Endothelial cell (in vitro differentiated cells): ENCODE measurements around the gene YRDC. TPM values are rescaled to one million over a fixed set of nuclear protein-coding genes. Genes with fewer than 3 reads are reported as not detected.

Experiments used
- DNase-seq: peaks from one replicate; pipeline ENCODE4 v3.0.0; 2021; ENCODE audit warnings: low spot score
- H3K27ac Mint-ChIP-seq: one replicate; pipeline ENCODE4 v1.8.0; 2021; ENCODE audit warnings: mixed read lengths, inconsistent platforms; ENCODE audit not compliant: unreplicated experiment
- H3K27me3 Mint-ChIP-seq: one replicate; pipeline ENCODE4 v1.8.0; 2021; ENCODE audit warnings: mild to moderate bottlenecking, moderate library complexity, mixed read lengths, inconsistent platforms; ENCODE audit not compliant: unreplicated experiment
- H3K36me3 Mint-ChIP-seq: one replicate; pipeline ENCODE4 v1.8.0; 2021; ENCODE audit warnings: mild to moderate bottlenecking, low read depth, mixed read lengths, inconsistent platforms; ENCODE audit not compliant: unreplicated experiment
- H3K4me1 Mint-ChIP-seq: one replicate; pipeline ENCODE4 v1.8.0; 2021; ENCODE audit warnings: mild to moderate bottlenecking, mixed read lengths, inconsistent platforms; ENCODE audit not compliant: unreplicated experiment
- H3K4me3 Mint-ChIP-seq: one replicate; pipeline ENCODE4 v1.8.0; 2021; ENCODE audit warnings: mild to moderate bottlenecking, mixed read lengths, inconsistent platforms; ENCODE audit not compliant: unreplicated experiment
- H3K9me3 Mint-ChIP-seq: one replicate; pipeline ENCODE4 v1.8.0; 2021; ENCODE audit warnings: mixed read lengths, inconsistent platforms; ENCODE audit not compliant: unreplicated experiment
- total RNA-seq: library from RNA; stranded (reverse); fragmentation: NEBNext Ultra II Directional; extraction: Animal tissue kit (Norgen Biotek cat#: 25700); gene quantifications from one replicate; pipeline ENCODE4 v1.2.1, GENCODE V29; 2021; ENCODE audit not compliant: unreplicated experiment
- TF ChIP-seq, protein P1 (sequence below): fragments of 200-600 bp; sonication (generic); IDR thresholded peaks from one replicate; pipeline ENCODE4 v1.5.0; 2021; ENCODE audit warnings: antibody characterized with exemption; ENCODE audit not compliant: unreplicated experiment

YRDC gene
- total RNA-seq, 1 donor from 2014 or later = 11.9 TPM

- no peaks in the 10 kb centered on the region for H3K4me1 Mint-ChIP-seq
- no peak for DNase-seq
- no peak overlapping the region for H3K4me3 Mint-ChIP-seq
- no peaks in the 10 kb centered on the region for H3K9me3 Mint-ChIP-seq
- H3K36me3 Mint-ChIP-seq = peaks cover 17% of the 10 kb centered on the region
- H3K27me3 Mint-ChIP-seq = peaks cover 1% of the 10 kb centered on the region
- H3K27ac Mint-ChIP-seq = no peak overlapping the region
- TF ChIP-seq, protein P1, sequence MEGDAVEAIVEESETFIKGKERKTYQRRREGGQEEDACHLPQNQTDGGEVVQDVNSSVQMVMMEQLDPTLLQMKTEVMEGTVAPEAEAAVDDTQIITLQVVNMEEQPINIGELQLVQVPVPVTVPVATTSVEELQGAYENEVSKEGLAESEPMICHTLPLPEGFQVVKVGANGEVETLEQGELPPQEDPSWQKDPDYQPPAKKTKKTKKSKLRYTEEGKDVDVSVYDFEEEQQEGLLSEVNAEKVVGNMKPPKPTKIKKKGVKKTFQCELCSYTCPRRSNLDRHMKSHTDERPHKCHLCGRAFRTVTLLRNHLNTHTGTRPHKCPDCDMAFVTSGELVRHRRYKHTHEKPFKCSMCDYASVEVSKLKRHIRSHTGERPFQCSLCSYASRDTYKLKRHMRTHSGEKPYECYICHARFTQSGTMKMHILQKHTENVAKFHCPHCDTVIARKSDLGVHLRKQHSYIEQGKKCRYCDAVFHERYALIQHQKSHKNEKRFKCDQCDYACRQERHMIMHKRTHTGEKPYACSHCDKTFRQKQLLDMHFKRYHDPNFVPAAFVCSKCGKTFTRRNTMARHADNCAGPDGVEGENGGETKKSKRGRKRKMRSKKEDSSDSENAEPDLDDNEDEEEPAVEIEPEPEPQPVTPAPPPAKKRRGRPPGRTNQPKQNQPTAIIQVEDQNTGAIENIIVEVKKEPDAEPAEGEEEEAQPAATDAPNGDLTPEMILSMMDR = no peak
These were observed 15.2 kb upstream of the YRDC start for GRCh38 chr1:37822906-37823815.

DNA sequence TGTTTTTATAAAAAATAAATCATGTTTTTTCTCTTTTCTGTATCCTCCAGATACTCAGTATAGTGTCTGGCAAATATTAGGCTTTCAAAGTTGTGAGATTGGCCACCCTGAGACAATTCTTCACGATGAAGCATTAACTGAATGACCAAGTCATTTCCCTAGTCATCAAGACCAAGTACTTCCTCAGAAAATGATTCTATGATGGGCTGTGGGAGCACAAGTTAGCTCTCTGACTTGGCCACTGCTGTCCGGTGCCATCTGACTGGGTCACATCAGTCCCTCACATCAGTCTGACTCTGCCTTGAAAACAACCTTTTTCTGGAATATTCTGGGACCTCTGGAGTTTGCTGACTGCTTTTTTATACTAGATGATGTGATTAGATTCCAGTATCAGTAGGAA lies 13.5 kb upstream of the YRDC start:
- H3K4me1 Mint-ChIP-seq = no peaks in the 10 kb centered on the region
- peaks cover 1% of the 10 kb centered on the region for H3K27me3 Mint-ChIP-seq
- H3K36me3 Mint-ChIP-seq = peaks cover 14% of the 10 kb centered on the region
- no peak overlapping the region for H3K27ac Mint-ChIP-seq
- H3K4me3 Mint-ChIP-seq = no peak overlapping the region
- TF ChIP-seq, protein P1 = no peak
- no peaks in the 10 kb centered on the region for H3K9me3 Mint-ChIP-seq
- DNase-seq = no peak

DNA sequence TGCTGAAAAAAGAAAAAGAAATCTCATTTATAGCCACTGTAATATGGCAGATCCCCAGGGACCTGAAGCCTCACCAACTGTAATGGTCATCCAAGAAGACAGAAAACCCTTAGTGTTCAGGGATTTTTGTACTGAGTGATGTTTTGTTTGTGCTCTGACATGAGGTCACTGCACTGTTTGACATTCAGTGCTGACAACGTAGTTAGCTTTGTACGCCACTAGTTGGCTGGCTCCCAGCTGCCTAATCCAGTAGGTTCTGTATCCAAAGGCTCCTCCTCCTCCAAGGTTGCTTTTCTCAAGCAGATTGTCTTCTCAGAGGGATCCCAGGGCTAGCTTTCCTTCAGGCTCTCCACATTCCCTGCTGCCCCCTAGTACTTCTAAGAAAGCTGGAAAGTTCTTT lies 9.5 kb upstream of the YRDC start:
- no peak overlapping the region for H3K27ac Mint-ChIP-seq
- H3K9me3 Mint-ChIP-seq = no peaks in the 10 kb centered on the region
- DNase-seq = no peak
- peaks cover 1% of the 10 kb centered on the region for H3K27me3 Mint-ChIP-seq
- peaks cover 18% of the 10 kb centered on the region for H3K36me3 Mint-ChIP-seq
- H3K4me1 Mint-ChIP-seq = no peaks in the 10 kb centered on the region
- TF ChIP-seq, protein P1 = no peak
- no peak overlapping the region for H3K4me3 Mint-ChIP-seq

DNA sequence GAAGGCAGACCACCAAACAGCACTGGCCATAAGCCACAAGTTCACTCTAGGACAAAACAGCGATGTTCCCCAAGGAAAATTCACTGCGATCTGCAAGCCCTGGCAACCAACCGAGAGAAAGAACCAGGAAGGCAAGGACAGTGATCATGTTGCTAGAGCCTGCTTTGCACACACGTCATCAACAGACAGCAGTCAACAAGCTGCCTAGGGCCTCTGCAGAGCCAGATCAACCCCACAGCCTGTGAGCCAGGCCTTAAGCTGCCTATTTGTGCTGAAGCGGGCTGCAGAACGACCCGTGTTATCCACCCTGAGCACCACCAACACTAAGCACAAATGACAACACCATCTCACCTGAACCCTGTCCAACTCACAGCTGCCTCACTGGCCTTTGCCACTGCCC lies 6.2 kb upstream of the YRDC start:
- no peak for DNase-seq
- peaks cover 8% of the 10 kb centered on the region for H3K36me3 Mint-ChIP-seq
- H3K9me3 Mint-ChIP-seq = no peaks in the 10 kb centered on the region
- no peak overlapping the region for H3K27ac Mint-ChIP-seq
- TF ChIP-seq, protein P1 = no peak
- H3K27me3 Mint-ChIP-seq = no peaks in the 10 kb centered on the region
- H3K4me1 Mint-ChIP-seq = peaks cover 1% of the 10 kb centered on the region
- H3K4me3 Mint-ChIP-seq = no peak overlapping the region

- H3K4me1 Mint-ChIP-seq = peaks cover 5% of the 10 kb centered on the region
- no peak overlapping the region for H3K4me3 Mint-ChIP-seq
- H3K9me3 Mint-ChIP-seq = no peaks in the 10 kb centered on the region
- no peak for DNase-seq
- peaks cover 14% of the 10 kb centered on the region for H3K36me3 Mint-ChIP-seq
- TF ChIP-seq, protein P1 = no peak
- no peaks in the 10 kb centered on the region for H3K27me3 Mint-ChIP-seq
- H3K27ac Mint-ChIP-seq = no peak overlapping the region
These were observed 5.6 kb upstream of the YRDC start for GRCh38 chr1:37813529-37814145.
